ENCODE results near the gene BMPER.

DNA sequence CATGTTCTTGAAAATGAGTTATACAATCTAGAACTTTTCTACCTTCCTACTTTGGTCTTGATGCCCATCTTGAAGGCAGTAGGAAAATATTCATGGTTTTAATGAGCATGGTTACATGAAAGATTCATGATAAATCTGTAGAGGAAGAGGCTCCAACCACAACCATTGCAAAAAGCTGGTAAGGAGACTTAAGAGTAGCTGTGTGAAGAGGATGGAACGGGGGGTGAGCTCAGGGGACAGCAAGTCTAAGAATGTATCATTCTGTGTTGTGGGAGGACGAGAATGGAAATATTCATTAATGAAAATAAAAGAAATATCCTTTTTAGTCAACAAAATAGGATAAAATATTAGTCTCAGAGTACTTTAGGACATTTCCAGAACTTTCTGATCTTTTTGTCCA lies 81.1 kb downstream of the BMPER start:
- TF ChIP-seq, protein P1, sequence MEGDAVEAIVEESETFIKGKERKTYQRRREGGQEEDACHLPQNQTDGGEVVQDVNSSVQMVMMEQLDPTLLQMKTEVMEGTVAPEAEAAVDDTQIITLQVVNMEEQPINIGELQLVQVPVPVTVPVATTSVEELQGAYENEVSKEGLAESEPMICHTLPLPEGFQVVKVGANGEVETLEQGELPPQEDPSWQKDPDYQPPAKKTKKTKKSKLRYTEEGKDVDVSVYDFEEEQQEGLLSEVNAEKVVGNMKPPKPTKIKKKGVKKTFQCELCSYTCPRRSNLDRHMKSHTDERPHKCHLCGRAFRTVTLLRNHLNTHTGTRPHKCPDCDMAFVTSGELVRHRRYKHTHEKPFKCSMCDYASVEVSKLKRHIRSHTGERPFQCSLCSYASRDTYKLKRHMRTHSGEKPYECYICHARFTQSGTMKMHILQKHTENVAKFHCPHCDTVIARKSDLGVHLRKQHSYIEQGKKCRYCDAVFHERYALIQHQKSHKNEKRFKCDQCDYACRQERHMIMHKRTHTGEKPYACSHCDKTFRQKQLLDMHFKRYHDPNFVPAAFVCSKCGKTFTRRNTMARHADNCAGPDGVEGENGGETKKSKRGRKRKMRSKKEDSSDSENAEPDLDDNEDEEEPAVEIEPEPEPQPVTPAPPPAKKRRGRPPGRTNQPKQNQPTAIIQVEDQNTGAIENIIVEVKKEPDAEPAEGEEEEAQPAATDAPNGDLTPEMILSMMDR (IDR thresholded peaks at IDR 0.05) = no peak
- TF ChIP-seq POLR2AphosphoS5 (IDR thresholded peaks at IDR 0.05; ENCODE audit: low read depth, low read length) = no peak
